Gastroesophageal sphincter (tissue), 4 donors: ENCODE results near the gene FAM219A. TPM values are rescaled to one million over a fixed set of nuclear protein-coding genes. Genes with fewer than 3 reads are reported as not detected.
"Not testable (repeated sequence)": the region's sequence is repeated elsewhere in the genome, so short reads cannot be mapped to it uniquely, and the experiment has no call there.

Experiments
- ATAC-seq: fragments of 150-250 bp; one replicate; pipeline ENCODE4 v1.9.1; 2016; ENCODE audit warnings: mild to moderate bottlenecking, moderate library complexity
- H3K27ac ChIP-seq, 4 donors: fragments of 200-600 bp; sonication (generic) in 3 of 4; 1 replicate in 3 of 4; 2 replicates in 1 of 4; pipeline ENCODE4 v1.5.1; 2016 to 2019
- H3K27me3 ChIP-seq: fragments of 200-600 bp; sonication (generic); one replicate; pipeline ENCODE4 v1.5.1; 2019
- H3K36me3 ChIP-seq, 2 donors: fragments of 200-600 bp; sonication (generic); one replicate each; pipeline ENCODE4 v1.5.1; 2019; ENCODE audit warnings: control low read depth in 1 of 2
- H3K4me1 ChIP-seq, 3 donors: fragments of 200-600 bp; sonication (generic); 1 replicate in 2 of 3; 2 replicates in 1 of 3; pipeline ENCODE4 v1.5.1; 2016 to 2019; ENCODE audit warnings: control low read depth in 2 of 3
- H3K4me3 ChIP-seq, 2 donors: fragments of 200-600 bp; sonication (generic); one replicate each; pipeline ENCODE4 v1.5.1; 2019; ENCODE audit warnings: mild to moderate bottlenecking in 1 of 2, moderate library complexity in 1 of 2
- H3K9me3 ChIP-seq, 3 donors: fragments of 200-600 bp; sonication (generic); one replicate each; pipeline ENCODE4 v1.5.1; 2017 to 2019; ENCODE audit warnings: control low read depth in 2 of 3
- CTCF ChIP-seq, 4 experiments: fragments of 200-600 bp in 2 of 4; fragments of 450-650 bp in 2 of 4; sonication (generic) in 1 of 4; IDR thresholded peaks; one replicate each; pipeline ENCODE4 v1.5.1; 2017 to 2019; ENCODE audit warnings: antibody characterized with exemption in 4 of 4, mild to moderate bottlenecking in 2 of 4, moderate library complexity in 2 of 4
- EP300 ChIP-seq: sonication (generic); formaldehyde crosslinking; IDR thresholded peaks from one replicate; pipeline ENCODE4 v1.6.1; 2017; ENCODE audit warnings: antibody characterized with exemption, mild to moderate bottlenecking
- POLR2A ChIP-seq, 2 donors: fragments of 450-650 bp; IDR thresholded peaks; one replicate each; pipeline ENCODE4 v1.6.1; 2017; ENCODE audit warnings: antibody characterized with exemption in 2 of 2, mild to moderate bottlenecking in 2 of 2, moderate library complexity in 1 of 2
- POLR2AphosphoS5 ChIP-seq: sonication (generic); formaldehyde crosslinking; IDR thresholded peaks from one replicate; pipeline ENCODE4 v1.6.1; 2017; ENCODE audit warnings: antibody characterized with exemption
- WGBS, 2 donors: methylation state at CpG; one replicate each; pipeline ENCODE4 v1.1.5; 2018; ENCODE audit warnings: low coverage in 1 of 2; 5-methylcytosine and 5-hydroxymethylcytosine counted together
- total RNA-seq, 4 donors: library from RNA; depleted of rRNA; stranded (reverse); fragments of >200 nt; gene quantifications; one replicate each; pipeline ENCODE4 v1.1.0, GENCODE V29; 2016

Gene FAM219A
- total RNA-seq, 4 donors from 2014 or later = 11.2 to 18.4 (median 13.4) TPM

GRCh38 chr9:34486572-34486971, 28.2 kb upstream of the FAM219A start:
- no peaks in the 10 kb centered on the region for H3K9me3 ChIP-seq
- H3K36me3 ChIP-seq = no peaks in the 10 kb centered on the region
- no peaks in the 10 kb centered on the region for H3K4me1 ChIP-seq
- TF ChIP-seq POLR2AphosphoS5 (no peak), CTCF (IDR thresholded peaks at IDR 0.05) (no peak), POLR2A (IDR thresholded peaks at IDR 0.05) (no peak), EP300 (no peak)
- H3K27ac ChIP-seq = no peak overlapping the region
- no peak for ATAC-seq
- H3K4me3 ChIP-seq = no peak overlapping the region
- 48 to 54% methylated on average over 3 of the region's 3 CpGs for WGBS, 2 donors
- peaks cover 19% of the 10 kb centered on the region for H3K27me3 ChIP-seq

- Histone ChIP-seq H3K27me3 (peaks cover 19% of the 10 kb centered on the region), H3K4me1 (no peaks in the 10 kb centered on the region), H3K36me3 (no peaks in the 10 kb centered on the region), H3K9me3 (no peaks in the 10 kb centered on the region), H3K4me3 (no peak overlapping the region), H3K27ac (no peak overlapping the region)
- ATAC-seq = no peak
- 72 to 73% methylated on average over 3 of the region's 6 CpGs for WGBS, 2 donors
- TF ChIP-seq POLR2AphosphoS5 (no peak), CTCF (IDR thresholded peaks at IDR 0.05) (no peak), EP300 (no peak), POLR2A (IDR thresholded peaks at IDR 0.05) (no peak)
Measured at GRCh38 chr9:34485822-34486221, 27.5 kb upstream of the FAM219A start.

- Histone ChIP-seq H3K4me1 (no peaks in the 10 kb centered on the region), H3K27me3 (peaks cover 10% of the 10 kb centered on the region), H3K36me3 (no peaks in the 10 kb centered on the region), H3K9me3 (no peaks in the 10 kb centered on the region), H3K27ac (no peak overlapping the region), H3K4me3 (no peak overlapping the region)
- TF ChIP-seq POLR2AphosphoS5 (no peak), CTCF (IDR thresholded peaks at IDR 0.05) (no peak), EP300 (no peak), POLR2A (IDR thresholded peaks at IDR 0.05) (no peak)
- no peak for ATAC-seq
Measured at GRCh38 chr9:34484678-34485077, 26.3 kb upstream of the FAM219A start.

- ATAC-seq, H3K4me3 ChIP-seq, H3K27ac ChIP-seq, H3K4me1 ChIP-seq, H3K27me3 ChIP-seq, H3K36me3 ChIP-seq, H3K9me3 ChIP-seq: not testable (repeated sequence)
- WGBS, 2 donors = no CpG with 5 or more reads among the region's 27 CpGs
Measured at GRCh38 chr9:34482746-34483145, 24.4 kb upstream of the FAM219A start.

- H3K4me3 ChIP-seq, H3K9me3 ChIP-seq, H3K36me3 ChIP-seq, ATAC-seq, H3K27me3 ChIP-seq, H3K27ac ChIP-seq, H3K4me1 ChIP-seq: not testable (repeated sequence)
- WGBS, 2 donors = 77 to 81% methylated on average over 4 to 6 of the region's 13 CpGs
Measured at GRCh38 chr9:34481620-34482019, 23.2 kb upstream of the FAM219A start.

GRCh38 chr9:34479431-34479866, 21.1 kb upstream of the FAM219A start:
- H3K36me3 ChIP-seq = no peaks in the 10 kb centered on the region
- H3K9me3 ChIP-seq = no peaks in the 10 kb centered on the region
- 59 to 83% methylated on average over 3 to 5 of the region's 5 CpGs for WGBS, 2 donors
- H3K27me3 ChIP-seq = peaks cover 6% of the 10 kb centered on the region
- TF ChIP-seq EP300 = no peak
- TF ChIP-seq POLR2AphosphoS5 = no peak
- no peak for TF ChIP-seq POLR2A (IDR thresholded peaks at IDR 0.05)
- no peak for TF ChIP-seq CTCF (IDR thresholded peaks at IDR 0.05)
- H3K4me3 ChIP-seq = no peak overlapping the region
- H3K27ac ChIP-seq = no peak overlapping the region
- H3K4me1 ChIP-seq = no peaks in the 10 kb centered on the region
- ATAC-seq = no peak
